Sigmoid colon (tissue), 7 donors: ENCODE results near the gene TMEM258. TPM values are rescaled to one million over a fixed set of nuclear protein-coding genes. Genes with fewer than 3 reads are reported as not detected.
A peak's percentile ranks its signal among the peaks of the same experiment; 100 is the strongest.

Source experiments
- DNase-seq: peaks from one replicate; pipeline ENCODE4 v3.0.0-alpha.2; 2019
- H3K27ac ChIP-seq, 4 donors: fragments of 200-600 bp; sonication (generic); one replicate each; pipeline ENCODE4 v1.5.1; 2016 to 2019; ENCODE audit warnings: mild to moderate bottlenecking in 1 of 4
- H3K27me3 ChIP-seq, 3 donors: fragments of 200-600 bp; sonication (generic); one replicate each; pipeline ENCODE4 v1.5.1; 2019; ENCODE audit warnings: mild to moderate bottlenecking in 1 of 3
- H3K36me3 ChIP-seq, 4 donors: fragments of 200-600 bp; sonication (generic); one replicate each; pipeline ENCODE4 v1.5.1; 2016 to 2019
- H3K4me1 ChIP-seq, 4 donors: fragments of 200-600 bp; sonication (generic); one replicate each; pipeline ENCODE4 v1.5.1; 2017 to 2019
- H3K4me3 ChIP-seq, 4 donors: fragments of 200-600 bp; sonication (generic); one replicate each; pipeline ENCODE4 v1.5.1; 2017 to 2019; ENCODE audit warnings: mild to moderate bottlenecking in 2 of 4, moderate library complexity in 1 of 4
- H3K9me3 ChIP-seq, 4 donors: fragments of 200-600 bp in 3 of 4; sonication (generic) in 3 of 4; one replicate each; pipeline versions ENCODE4 v1.5.1 to v1.6.1; 2013 to 2019
- CTCF ChIP-seq, 4 experiments: fragments of 450-650 bp in 3 of 4; fragments of 200-600 bp in 1 of 4; IDR thresholded peaks; one replicate each; pipeline ENCODE4 v1.5.1; 2016 to 2019; ENCODE audit warnings: antibody characterized with exemption in 4 of 4, mild to moderate bottlenecking in 3 of 4, moderate library complexity in 2 of 4
- EP300 ChIP-seq, 4 donors: sonication (generic); formaldehyde crosslinking; IDR thresholded peaks; one replicate each; pipeline ENCODE4 v1.6.1; 2017; ENCODE audit warnings: antibody characterized with exemption in 4 of 4
- POLR2A ChIP-seq, 2 donors: fragments of 450-650 bp; IDR thresholded peaks; one replicate each; pipeline ENCODE4 v1.6.1; 2016; ENCODE audit warnings: antibody characterized with exemption in 2 of 2, mild to moderate bottlenecking in 2 of 2, moderate library complexity in 2 of 2
- POLR2AphosphoS5 ChIP-seq, 4 donors: sonication (generic); formaldehyde crosslinking; IDR thresholded peaks; one replicate each; pipeline ENCODE4 v1.6.1; 2017; ENCODE audit warnings: antibody characterized with exemption in 4 of 4
- WGBS, 2 donors: extraction: QIAGEN DNeasy Blood & Tissue Kit; methylation state at CpG; one replicate each; pipeline ENCODE4 v1.1.7; 2013; 5-methylcytosine and 5-hydroxymethylcytosine counted together
- intact Hi-C: fragments of 100-400 bp; cut with DNase I; formaldehyde crosslinking; loops from one replicate; pipeline ENCODE4 v1.15.1; 2023
- polyA plus RNA-seq, 3 donors: library from polyadenylated mRNA; stranded (reverse); fragments of 200-250 nt; gene quantifications; one replicate each; pipeline ENCODE4 v1.2.3, GENCODE V29; 2013
- total RNA-seq, 4 donors: library from RNA; depleted of rRNA; stranded (reverse); fragments of >200 nt; gene quantifications; one replicate each; pipeline ENCODE4 v1.1.0, GENCODE V29; 2016
- donor health status: healthy with polysubstance abuse.
- donor health status: Bipolar disorder and iron deficiency.
- donor health status: healthy.

The TMEM258 gene
- total and polyA plus RNA-seq, 7 donors, result 39.9 to 224 (median 64.7) TPM

- no peak for DNase-seq
- Histone ChIP-seq H3K27ac (no peak within 1 kb of the TSS), H3K9me3 (no peaks in the 10 kb centered on the region), H3K36me3 (no peaks in the 10 kb centered on the region), H3K27me3 (peaks cover 9 to 35% (median 10%) of the 10 kb centered on the region in 3 donors), H3K4me3 (peak within 1 kb of the TSS; percentile 21 to 52 (median 46)), H3K4me1 (peaks cover 0 to 13% (median 10%) of the 10 kb centered on the region in 4 donors)
- intact Hi-C loops, result loop anchor here (5.0 kb wide), 1 partner anchor 355 kb away; no protein-coding TSS in a partner anchor
- TF ChIP-seq CTCF (IDR thresholded peaks at IDR 0.05) (peak in 3 of 4 experiments; percentile 14 to 34 (median 26)), EP300 (IDR thresholded peaks at IDR 0.05) (no peak)
- WGBS, 2 donors, result 1 to 3% methylated on average over 93 of the region's 93 CpGs
Measured at GRCh38 chr11:61752117-61752924, 40.1 kb downstream of the TMEM258 start, which contains the start of gene MYRF. Gene MYRF (plus strand): TSS chr11:61752636. CDS start chr11:61752745, 109 bp downstream.

DNA sequence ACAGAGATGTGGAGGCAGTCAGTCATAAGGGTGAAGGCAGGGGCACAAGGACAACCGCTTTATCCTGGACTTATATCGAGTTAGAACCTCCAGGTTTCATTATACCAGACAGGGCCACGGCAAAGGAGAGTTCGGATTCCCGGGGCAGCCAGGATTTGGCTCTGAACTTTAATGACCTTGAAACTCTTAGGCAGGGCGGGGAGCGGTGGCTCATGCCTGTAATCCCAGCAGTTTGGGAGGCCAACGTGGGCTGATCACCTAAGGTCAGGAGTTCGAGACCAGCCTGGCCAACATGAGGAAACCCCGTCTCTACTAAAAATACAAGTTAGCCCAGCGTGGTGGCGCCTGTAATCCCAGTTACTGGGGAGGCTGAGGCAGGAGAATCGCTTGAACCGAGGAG, 41.0 kb downstream of the TMEM258 start:
- Histone ChIP-seq H3K9me3 (no peaks in the 10 kb centered on the region), H3K27me3 (peaks cover 9 to 35% (median 10%) of the 10 kb centered on the region in 3 donors), H3K4me1 (peaks cover 0 to 13% (median 10%) of the 10 kb centered on the region in 4 donors), H3K4me3 (no peak overlapping the region), H3K36me3 (no peaks in the 10 kb centered on the region), H3K27ac (no peak overlapping the region)
- no peak for DNase-seq
- TF ChIP-seq POLR2A (IDR thresholded peaks at IDR 0.05), result no peak
- no peak for TF ChIP-seq EP300 (IDR thresholded peaks at IDR 0.05)
- no peak for TF ChIP-seq CTCF (IDR thresholded peaks at IDR 0.05)
- no peak for TF ChIP-seq POLR2AphosphoS5 (IDR thresholded peaks at IDR 0.05)
- WGBS, 2 donors, result 65 to 87% methylated on average over 14 of the region's 14 CpGs
- intact Hi-C loops, result loop anchor here (5.0 kb wide), 1 partner anchor 356 kb away; no protein-coding TSS in a partner anchor

- intact Hi-C loops, result loop anchor here (5.0 kb wide), 1 partner anchor 357 kb away; no protein-coding TSS in a partner anchor
- Histone ChIP-seq H3K36me3 (no peaks in the 10 kb centered on the region), H3K4me1 (peaks cover 0 to 13% (median 10%) of the 10 kb centered on the region in 4 donors), H3K27me3 (peaks cover 9 to 35% (median 10%) of the 10 kb centered on the region in 3 donors), H3K4me3 (no peak overlapping the region), H3K27ac (no peak overlapping the region), H3K9me3 (no peaks in the 10 kb centered on the region)
- no peak for DNase-seq
- 93 to 94% methylated on average over 5 of the region's 5 CpGs for WGBS, 2 donors
- TF ChIP-seq POLR2AphosphoS5 (IDR thresholded peaks at IDR 0.05) (no peak), EP300 (IDR thresholded peaks at IDR 0.05) (no peak), POLR2A (IDR thresholded peaks at IDR 0.05) (no peak), CTCF (IDR thresholded peaks at IDR 0.05) (no peak)
Measured at GRCh38 chr11:61750631-61751273, 41.6 kb downstream of the TMEM258 start.

DNA sequence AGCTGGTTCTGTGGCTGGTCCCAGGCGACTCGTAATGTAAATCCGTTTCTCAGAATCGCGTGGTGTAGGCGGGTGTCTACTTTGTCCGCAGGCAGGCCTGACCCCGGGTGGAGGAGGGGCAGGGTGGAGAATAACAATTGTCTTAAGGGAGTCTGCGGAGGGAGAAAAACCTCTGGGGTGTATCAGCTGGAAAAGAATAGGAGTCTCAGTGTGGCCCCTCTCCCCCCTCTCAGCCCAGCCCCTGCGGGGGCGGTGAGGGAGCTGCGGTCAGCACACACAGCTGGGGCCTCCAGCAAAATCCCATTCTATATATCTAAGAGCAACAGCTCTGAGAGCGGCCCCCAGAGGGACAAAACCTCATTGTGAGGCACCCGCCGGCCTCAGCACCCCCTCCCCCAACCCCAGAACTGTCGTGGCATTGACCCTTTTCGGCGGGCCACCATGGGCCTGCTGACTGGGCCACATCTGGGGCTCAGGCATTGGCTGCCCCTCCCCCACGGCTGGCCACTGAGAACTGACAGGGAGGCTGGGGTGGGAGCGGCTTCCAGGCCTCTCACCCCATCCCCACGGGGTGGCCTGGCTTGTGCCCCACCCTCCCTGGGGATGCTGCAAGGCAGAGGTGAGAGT, 42.7 kb downstream of the TMEM258 start:
- Histone ChIP-seq H3K9me3 (no peaks in the 10 kb centered on the region), H3K27me3 (peaks cover 9 to 35% (median 10%) of the 10 kb centered on the region in 3 donors), H3K4me1 (peaks cover 0 to 13% (median 10%) of the 10 kb centered on the region in 4 donors), H3K36me3 (no peaks in the 10 kb centered on the region), H3K4me3 (no peak overlapping the region), H3K27ac (no peak overlapping the region)
- no peak for TF ChIP-seq EP300 (IDR thresholded peaks at IDR 0.05)
- no peak for TF ChIP-seq POLR2AphosphoS5 (IDR thresholded peaks at IDR 0.05)
- no peak for TF ChIP-seq CTCF (IDR thresholded peaks at IDR 0.05)
- TF ChIP-seq POLR2A (IDR thresholded peaks at IDR 0.05), result no peak
- 65 to 72% methylated on average over 21 of the region's 21 CpGs for WGBS, 2 donors
- intact Hi-C loops, result loop anchor here (5.0 kb wide), 1 partner anchor 358 kb away; no protein-coding TSS in a partner anchor
- DNase-seq, result no peak
